HG03159 (cell line): ENCODE data around the gene GPC1.

ENCODE experiments used
- ATAC-seq: cut with Tn5 transposase; IDR thresholded peaks from one replicate; pipeline ENCODE4 v1.9.1; 2021; ENCODE audit warnings: mild to moderate bottlenecking, moderate library complexity; ENCODE audit not compliant: unreplicated experiment

GPC1 gene

GRCh38 chr2:240412975-240413812 is 22.3 kb upstream of the GPC1 start:
- no peak for ATAC-seq

GRCh38 chr2:240413813-240414429 is 21.5 kb upstream of the GPC1 start:
- no peak for ATAC-seq

- no peak for ATAC-seq
Measured at GRCh38 chr2:240416821-240417220, 18.6 kb upstream of the GPC1 start.

DNA sequence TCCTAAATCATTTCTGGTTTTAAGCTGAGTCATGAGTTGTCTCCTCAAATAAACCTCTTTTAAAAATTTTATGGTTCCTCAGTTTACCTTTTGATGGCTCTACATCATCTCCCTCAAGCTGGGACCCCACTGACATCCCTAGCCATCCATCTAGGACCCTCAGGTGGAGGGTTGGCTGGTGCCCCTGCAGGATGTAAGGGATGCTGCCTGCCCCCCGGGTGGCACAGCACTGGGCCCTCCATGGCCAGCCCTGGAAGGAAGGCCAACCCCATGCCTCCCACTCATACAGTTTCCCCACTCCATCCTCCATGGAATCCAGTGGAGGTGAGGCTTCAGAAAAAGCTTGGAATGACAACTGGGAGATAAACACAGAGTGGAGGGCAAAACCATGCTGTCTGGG is 17.2 kb upstream of the GPC1 start:
- no peak for ATAC-seq

GRCh38 chr2:240419271-240419670 is 16.2 kb upstream of the GPC1 start:
- no peak for ATAC-seq

GRCh38 chr2:240419723-240420122 is 15.7 kb upstream of the GPC1 start:
- no peak for ATAC-seq

DNA sequence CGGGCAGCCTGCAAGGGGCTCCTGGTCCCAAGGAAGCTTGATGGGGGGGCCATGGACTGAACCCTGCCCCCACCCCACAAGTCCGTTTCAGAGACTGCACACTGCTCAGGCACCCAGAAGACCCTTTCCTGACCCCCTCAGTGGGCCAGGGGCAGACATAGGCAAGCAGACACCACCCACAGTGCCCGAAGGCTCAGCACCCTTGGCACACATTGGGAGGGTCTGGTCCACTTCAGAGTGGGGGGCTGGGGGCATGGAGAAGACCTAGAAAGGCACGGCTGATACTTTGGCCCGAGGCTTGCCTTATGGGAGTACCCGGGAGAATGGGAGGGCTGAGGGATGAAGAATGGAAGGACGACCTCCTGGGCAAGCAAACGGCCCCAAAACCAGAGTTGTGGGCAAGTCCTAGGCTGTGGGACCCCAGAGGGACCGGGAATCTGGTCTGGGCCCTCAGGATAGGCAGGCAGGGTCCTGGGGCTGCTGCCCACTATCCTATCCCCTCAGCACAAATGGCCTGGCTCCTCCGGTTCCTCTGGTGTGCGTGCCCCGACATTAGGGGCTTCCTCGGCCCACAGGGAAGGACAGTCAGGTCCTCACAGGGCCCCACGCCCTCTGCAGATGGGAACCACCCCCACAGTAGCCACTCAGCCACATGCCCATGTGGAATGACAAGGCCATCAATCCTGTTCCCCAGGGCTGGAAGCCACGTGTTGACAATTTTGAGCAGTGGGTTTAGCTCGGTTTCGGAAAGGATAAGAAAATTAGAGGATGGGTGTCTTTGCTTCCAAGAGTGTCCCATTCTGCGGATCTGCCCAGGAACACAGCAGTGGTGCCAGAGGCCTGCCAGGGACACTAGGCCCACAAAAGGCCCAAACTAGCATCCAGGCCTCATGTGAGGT is 15.0 kb upstream of the GPC1 start:
- no peak for ATAC-seq

- no peak for ATAC-seq
Measured at GRCh38 chr2:240421381-240421780, 14.1 kb upstream of the GPC1 start.

GRCh38 chr2:240422658-240423329 is 12.7 kb upstream of the GPC1 start:
- no peak for ATAC-seq

- ATAC-seq: no peak
Measured at GRCh38 chr2:240423788-240424191, 11.7 kb upstream of the GPC1 start.

DNA sequence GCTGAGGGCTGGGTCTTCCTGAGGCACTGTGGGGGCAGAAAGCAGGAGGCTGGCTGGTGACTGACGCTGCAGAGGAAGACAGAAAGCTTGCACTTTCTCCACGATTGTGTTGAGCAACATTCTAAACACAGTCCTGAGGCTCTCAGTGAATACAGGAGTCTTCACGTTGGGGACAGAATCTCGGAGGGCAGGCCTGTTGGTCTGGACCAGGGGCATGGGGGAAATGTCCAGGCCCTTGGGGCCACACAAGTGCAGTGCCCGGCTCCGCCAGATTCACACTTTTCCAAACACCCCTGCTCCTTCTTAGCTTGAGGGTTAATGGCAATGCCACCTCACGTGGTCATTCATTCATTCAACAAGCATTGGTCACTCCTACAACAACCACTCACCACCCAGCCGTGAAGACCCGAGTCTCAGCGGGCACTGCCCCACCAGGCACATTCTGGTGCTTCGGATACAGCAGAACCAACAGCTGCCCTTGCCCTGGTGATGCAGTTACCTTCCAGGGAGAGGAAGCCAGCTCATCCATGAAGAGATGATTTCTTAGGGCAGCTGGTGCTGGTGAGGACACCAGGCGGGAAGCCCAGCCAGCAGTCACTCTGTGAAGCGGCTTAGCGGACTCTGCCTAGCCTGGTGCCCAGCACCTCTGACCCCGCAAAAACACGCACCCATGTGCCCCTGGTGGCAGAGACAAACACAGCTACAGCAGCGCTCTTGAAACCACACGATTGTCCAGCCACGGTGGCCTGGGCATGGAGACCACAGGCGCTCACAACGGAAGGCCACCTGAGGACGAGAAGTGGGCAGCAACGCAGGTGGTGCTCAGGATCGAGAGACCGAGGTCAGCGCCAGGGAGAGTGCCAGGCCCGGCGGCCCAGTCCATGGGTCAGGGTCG is 10.9 kb upstream of the GPC1 start:
- ATAC-seq: no peak

GRCh38 chr2:240425236-240425615 is 10.2 kb upstream of the GPC1 start:
- no peak for ATAC-seq

GRCh38 chr2:240425697-240426096 is 9.8 kb upstream of the GPC1 start:
- no peak for ATAC-seq

DNA sequence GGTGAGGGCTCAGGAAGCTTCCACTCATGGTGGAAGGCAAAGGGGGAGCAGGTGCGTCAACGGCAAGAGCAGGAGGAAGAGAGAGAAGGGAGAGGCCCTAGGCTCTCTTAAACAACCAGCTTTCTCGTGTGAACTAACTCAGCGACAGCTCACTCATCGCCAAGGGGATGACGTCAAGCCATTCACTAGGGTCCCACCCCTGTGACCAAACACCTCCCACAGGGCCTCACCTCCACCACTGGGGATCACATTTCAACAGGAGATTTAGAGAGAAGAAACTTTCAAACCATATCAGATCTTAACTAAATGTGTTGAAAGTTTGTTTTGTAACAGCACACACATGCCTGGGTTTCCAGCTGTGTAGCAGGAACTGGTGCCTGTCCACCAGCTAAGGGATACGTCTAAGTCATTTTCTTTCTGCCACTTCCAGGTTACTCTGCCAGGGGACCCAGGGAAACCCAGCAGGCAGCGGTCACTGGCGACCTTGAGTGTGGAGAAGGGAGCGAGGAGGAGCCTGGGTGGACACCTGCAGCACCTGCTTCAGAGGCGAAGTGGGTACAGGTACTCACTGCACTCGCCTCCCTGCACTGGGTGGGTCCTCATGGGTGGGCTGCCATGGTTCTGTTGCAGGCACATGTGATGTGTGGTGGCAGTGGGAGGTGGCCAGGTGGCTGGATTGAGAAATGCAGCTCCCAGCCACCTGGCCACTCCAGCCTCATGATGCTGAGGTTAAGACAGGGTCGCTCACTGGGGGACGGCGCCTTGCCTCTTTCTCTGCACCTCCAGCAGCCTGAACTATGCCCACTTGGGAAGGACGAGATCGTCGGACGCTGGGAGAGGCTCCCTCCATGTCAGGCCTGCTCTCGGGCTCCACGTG is 8.4 kb upstream of the GPC1 start:
- ATAC-seq: no peak

- no peak for ATAC-seq
Measured at GRCh38 chr2:240427729-240428128, 7.7 kb upstream of the GPC1 start.

DNA sequence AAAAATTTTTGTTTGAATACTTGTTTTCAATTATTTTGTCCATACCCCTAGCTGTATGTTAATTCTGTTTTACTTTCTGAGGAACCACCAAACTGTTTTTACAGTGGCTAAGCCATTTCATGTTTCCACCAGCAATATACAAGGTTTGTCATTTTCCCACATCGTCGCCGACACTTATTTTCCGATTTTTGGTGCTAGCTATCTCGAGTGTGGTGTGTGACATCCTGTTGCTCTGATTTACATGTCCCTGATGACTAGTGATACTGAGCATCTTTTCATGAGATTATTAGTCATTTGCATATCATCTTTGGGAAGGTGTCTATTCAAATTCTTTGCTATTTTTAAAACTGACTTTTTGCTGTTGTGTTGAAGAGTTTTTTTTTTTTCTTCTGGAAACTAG is 7.2 kb upstream of the GPC1 start:
- ATAC-seq: no peak

- no peak for ATAC-seq
Measured at GRCh38 chr2:240429341-240429871, 6.1 kb upstream of the GPC1 start.

GRCh38 chr2:240429872-240430491 is 5.5 kb upstream of the GPC1 start:
- no peak for ATAC-seq
